B cell (primary cell): Measurements from ENCODE around the gene PCAT7. TPM values are rescaled to one million over a fixed set of nuclear protein-coding genes. Genes with fewer than 3 reads are reported as not detected.

ENCODE experiments used
- ATAC-seq: fragments of 200-7000 bp; cut with Tn5 transposase; one replicate; pipeline ENCODE4 v1.10.0; 2021; ENCODE audit warnings: low read depth, mild to moderate bottlenecking, moderate number of reproducible peaks, moderate library complexity
- CTCF ChIA-PET: fragments of 350-600 bp; sonication (Branson Sonifier 250); formaldehyde crosslinking; loops from one replicate; lab custom pipeline; 2021; ENCODE audit warnings: antibody characterized with exemption, inconsistent platforms; lab: Charles Lee
- POLR2A ChIA-PET: fragments of 350-600 bp; sonication (Branson Sonifier 250); formaldehyde crosslinking; loops from one replicate; lab custom pipeline; 2021; ENCODE audit warnings: antibody characterized with exemption; lab: Charles Lee
- DNase-seq: peaks from one replicate; pipeline ENCODE4 v3.0.0; 2013
- H2AFZ ChIP-seq: 2 replicates; pipeline ENCODE4 v1.6.1; 2012; ENCODE audit warnings: mild to moderate bottlenecking, low read depth, low read length; ENCODE audit not compliant: insufficient read depth, poor library complexity, severe bottlenecking
- H3K27ac ChIP-seq, 2 donors: 1 replicate in 1 of 2; 2 replicates in 1 of 2; pipeline ENCODE4 v1.5.1; 2012 to 2013; ENCODE audit warnings: low read length in 2 of 2, mild to moderate bottlenecking in 2 of 2, moderate library complexity in 1 of 2
- H3K27me3 ChIP-seq, 4 experiments: fragments of 200-600 bp in 1 of 4; sonication (generic) in 1 of 4; replicated peaks in 1 of 4; 1 replicate in 2 of 4; 2 replicates in 2 of 4; pipeline versions ENCODE4 v1.6.1 to v1.7.0; 2013 to 2016; ENCODE audit warnings: low read length in 3 of 4, mild to moderate bottlenecking in 2 of 4, mixed read lengths in 1 of 4, moderate library complexity in 1 of 4; ENCODE audit not compliant: insufficient read depth in 4 of 4, control insufficient read depth in 3 of 4; ENCODE audit errors: control extremely low read depth in 1 of 4
- H3K36me3 ChIP-seq, 2 experiments: replicated peaks in 1 of 2; 1 replicate in 1 of 2; 2 replicates in 1 of 2; pipeline versions ENCODE4 v1.6.1 to v1.7.1; 2013; ENCODE audit warnings: low read length in 1 of 2; ENCODE audit not compliant: insufficient read depth in 2 of 2, control insufficient read depth in 1 of 2; ENCODE audit errors: control extremely low read depth in 1 of 2, extremely low read depth in 1 of 2
- H3K4me1 ChIP-seq, 2 donors: fragments of 200-600 bp in 1 of 2; sonication (generic) in 1 of 2; 1 replicate in 1 of 2; 2 replicates in 1 of 2; pipeline versions ENCODE4 v1.5.1 to v1.6.1; 2013 to 2017; ENCODE audit warnings: low read length in 2 of 2; ENCODE audit not compliant: control insufficient read depth in 2 of 2, insufficient read depth in 2 of 2
- H3K4me2 ChIP-seq: replicated peaks from 2 replicates; pipeline ENCODE3; 2012; ENCODE audit warnings: mild to moderate bottlenecking, low read depth, low read length; ENCODE audit not compliant: poor library complexity, severe bottlenecking
- H3K4me3 ChIP-seq, 5 experiments: fragments of 200-600 bp in 1 of 5; sonication (generic) in 1 of 5; 1 replicate in 3 of 5; 2 replicates in 2 of 5; pipeline versions ENCODE4 v1.5.1 to v1.7.0; 2011 to 2016; ENCODE audit warnings: low read length in 4 of 5, mild to moderate bottlenecking in 4 of 5, low read depth in 2 of 5, control low read depth in 1 of 5, moderate library complexity in 1 of 5; ENCODE audit not compliant: insufficient read depth in 1 of 5; ENCODE audit errors: control extremely low read depth in 1 of 5, extremely low read depth in 1 of 5
- H3K79me2 ChIP-seq: fragments of 200-600 bp; sonication (generic); one replicate; pipeline ENCODE4 v1.6.0; 2016; ENCODE audit warnings: low read length; ENCODE audit not compliant: control insufficient read depth, insufficient read depth
- H3K9ac ChIP-seq: fragments of 200-600 bp; sonication (generic); 2 replicates; pipeline ENCODE4 v1.6.1; 2017; ENCODE audit warnings: mild to moderate bottlenecking, low read length, moderate library complexity
- H3K9me3 ChIP-seq, 3 donors: one replicate each; pipeline versions ENCODE4 v1.6.1 to v1.7.1; 2013; ENCODE audit warnings: low read length in 2 of 3; ENCODE audit not compliant: control insufficient read depth in 2 of 3, insufficient read depth in 1 of 3; ENCODE audit errors: control extremely low read depth in 1 of 3
- H4K20me1 ChIP-seq: 2 replicates; pipeline ENCODE4 v1.6.0; 2012; ENCODE audit warnings: mild to moderate bottlenecking, low read length; ENCODE audit not compliant: insufficient read depth, control insufficient read depth, poor library complexity, severe bottlenecking
- H3K27ac Mint-ChIP-seq: one replicate; pipeline ENCODE4 v1.8.0; 2021; ENCODE audit warnings: mixed read lengths
- H3K27me3 Mint-ChIP-seq: one replicate; pipeline ENCODE4 v1.8.0; 2021; ENCODE audit warnings: mixed read lengths
- H3K4me1 Mint-ChIP-seq: one replicate; pipeline ENCODE4 v1.8.0; 2021; ENCODE audit warnings: mixed read lengths
- H3K4me3 Mint-ChIP-seq: one replicate; pipeline ENCODE4 v1.8.0; 2021; ENCODE audit warnings: mixed read lengths
- H3K9me3 Mint-ChIP-seq: one replicate; pipeline ENCODE4 v1.8.0; 2022; ENCODE audit warnings: mixed read lengths; ENCODE audit not compliant: insufficient read depth
- CTCF ChIP-seq: fragments of 200-600 bp; IDR thresholded peaks from one replicate; pipeline ENCODE4 v1.8.0; 2022; ENCODE audit warnings: antibody characterized with exemption, mild to moderate bottlenecking
- EZH2 ChIP-seq: IDR thresholded peaks from 2 replicates; pipeline ENCODE4 v1.6.1; 2012; ENCODE audit warnings: borderline replicate concordance, low read depth, mild to moderate bottlenecking, moderate library complexity, low read length; ENCODE audit not compliant: insufficient read depth, poor library complexity, severe bottlenecking
- WGBS: methylation state at CpG from one replicate; pipeline ENCODE4 v1.1.5; 2013; ENCODE audit warnings: missing lambda C conversion rate; ENCODE audit not compliant: insufficient coverage; 5-methylcytosine and 5-hydroxymethylcytosine counted together
- intact Hi-C: fragments of 100-400 bp; cut with micrococcal nuclease; formaldehyde crosslinking; loops from one replicate; pipeline ENCODE4 v1.10.0; 2022
- polyA plus RNA-seq: library from polyadenylated mRNA; depleted of rRNA; stranded (reverse); fragments of >200 nt; gene quantifications from 2 replicates; pipeline ENCODE4 v1.2.3, GENCODE V29; 2012
- total RNA-seq, 2 donors: library from RNA; stranded (reverse); fragments of 120-200 nt in 1 of 2; gene quantifications; 1 replicate in 1 of 2; 2 replicates in 1 of 2; pipeline versions ENCODE4 v1.2.3 to v1.2.4, GENCODE V29; 2013 to 2022

Gene PCAT7
- total and polyA plus RNA-seq, 2 donors (not counting 1 experiment from before 2014, with no cell fraction given) = not detected

DNA sequence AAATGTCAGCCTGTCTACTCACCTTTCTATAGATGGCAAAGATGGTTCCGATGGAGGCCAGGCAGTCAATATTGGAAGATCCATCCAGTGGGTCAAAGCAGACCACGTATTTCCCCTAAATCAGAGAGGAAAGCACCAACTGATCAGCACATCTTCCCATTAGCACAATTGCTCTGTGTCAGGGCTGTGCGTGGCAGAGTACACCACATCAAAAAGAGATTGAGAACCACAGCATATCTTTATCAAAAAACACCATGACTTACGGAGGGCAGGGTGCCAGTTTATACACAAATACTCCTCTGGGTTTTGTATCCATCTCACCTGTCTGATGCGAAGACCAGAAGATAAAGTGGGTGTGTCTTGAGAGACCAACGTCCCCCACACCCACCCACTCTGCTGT, 29.7 kb downstream of the PCAT7 start:
- intact Hi-C loops = no loop called here
- ATAC-seq = no peak
- CTCF ChIA-PET = no interaction called here

GRCh38 chr9:94586316-94586715, 31.4 kb downstream of the PCAT7 start:
- intact Hi-C loops = no loop called here
- H3K4me1 Mint-ChIP-seq = peaks cover 8% of the 10 kb centered on the region
- peaks cover 16% of the 10 kb centered on the region for H3K27me3 Mint-ChIP-seq
- no peak overlapping the region for H3K27ac Mint-ChIP-seq
- Histone ChIP-seq H3K36me3 (no peaks in the 10 kb centered on the region), H3K9ac (no peak overlapping the region), H4K20me1 (no peaks in the 10 kb centered on the region), H3K79me2 (no peaks in the 10 kb centered on the region), H3K27ac (no peak overlapping the region), H3K4me2 (peak overlapping the region; percentile 9), H3K27me3 (no peaks in the 10 kb centered on the region), H3K4me3 (no peak overlapping the region), H3K4me1 (peaks cover 0 to 3% of the 10 kb centered on the region in 2 donors), H2AFZ (peak overlapping the region; percentile 26), H3K9me3 (no peaks in the 10 kb centered on the region)
- CTCF ChIA-PET = interaction anchor here (1.0 kb wide), 1 partner anchor 17 kb away, joined by 3 read pairs; no protein-coding TSS in a partner anchor
- H3K4me3 Mint-ChIP-seq = peak overlapping the region; percentile 42
- no peak for TF ChIP-seq EZH2
- no peak for TF ChIP-seq CTCF
- DNase-seq = no peak
- POLR2A ChIA-PET = no interaction called here
- no peak for ATAC-seq
- WGBS = no CpG with 5 or more reads among the region's 4 CpGs
- H3K9me3 Mint-ChIP-seq = no peaks in the 10 kb centered on the region

More for the DNA sequence above, 29.7 kb downstream of the PCAT7 start:
- POLR2A ChIA-PET = no interaction called here
- no peak for DNase-seq
- no peak overlapping the region for H3K4me3 Mint-ChIP-seq
- Histone ChIP-seq H3K9me3 (no peaks in the 10 kb centered on the region), H3K4me2 (no peak overlapping the region), H3K27ac (no peak overlapping the region), H3K36me3 (no peaks in the 10 kb centered on the region), H2AFZ (no peak overlapping the region), H3K27me3 (no peaks in the 10 kb centered on the region), H3K79me2 (no peaks in the 10 kb centered on the region), H3K9ac (no peak overlapping the region), H4K20me1 (no peaks in the 10 kb centered on the region), H3K4me1 (peaks cover 0 to 3% of the 10 kb centered on the region in 2 donors), H3K4me3 (no peak overlapping the region)
- peaks cover 16% of the 10 kb centered on the region for H3K27me3 Mint-ChIP-seq
- H3K4me1 Mint-ChIP-seq = peaks cover 8% of the 10 kb centered on the region
- no peaks in the 10 kb centered on the region for H3K9me3 Mint-ChIP-seq
- TF ChIP-seq EZH2 (no peak), CTCF (no peak)
- 58% methylated on average over 4 of the region's 6 CpGs for WGBS
- H3K27ac Mint-ChIP-seq = no peak overlapping the region
